ENCODE results near the gene RPS18.

DNA sequence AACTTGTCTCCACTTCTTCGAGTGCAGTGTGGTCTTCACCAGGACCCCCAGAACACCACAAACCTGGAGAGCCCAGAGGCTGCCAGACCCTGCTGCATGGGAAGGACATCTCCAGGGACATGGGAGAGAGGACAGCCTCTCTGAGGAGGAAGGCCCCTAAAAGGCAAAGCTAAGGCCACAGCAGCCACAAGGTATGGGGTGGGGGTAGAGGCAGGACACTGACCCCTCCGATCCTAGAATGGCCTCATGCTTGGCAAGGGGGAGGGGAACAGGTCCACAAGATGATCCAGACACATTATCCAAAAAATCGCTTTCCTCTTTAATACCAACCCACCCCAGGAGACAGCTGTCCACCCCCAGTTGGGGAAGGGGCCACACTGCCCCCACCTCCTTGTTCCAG lies 6.9 kb downstream of the RPS18 start:
- TF ChIP-seq POLR2A (IDR thresholded peaks at IDR 0.05) (no peak), CTCF (IDR thresholded peaks at IDR 0.05) (no peak)

All from adrenal gland (tissue), 5 donors.